Common myeloid progenitor, CD34-positive (primary cell): Measurements from ENCODE around the gene OR51V1.
A peak's percentile ranks its signal among the peaks of the same experiment; 100 is the strongest.

Experiments
- CTCF ChIA-PET: fragments of 350-600 bp; sonication (Branson Sonifier 250); formaldehyde crosslinking; loops from one replicate; lab custom pipeline; 2021; ENCODE audit warnings: antibody characterized with exemption; lab: Charles Lee
- POLR2A ChIA-PET: fragments of 350-600 bp; sonication (Branson Sonifier 250); formaldehyde crosslinking; loops from one replicate; lab custom pipeline; 2021; ENCODE audit warnings: antibody characterized with exemption; lab: Charles Lee
- DNase-seq, 3 donors: peaks; one replicate each; pipeline versions ENCODE4 v3.0.0 to v3.0.0-alpha.2; 2013
- H3K27ac ChIP-seq, 2 experiments: 1 replicate in 1 of 2; 2 replicates in 1 of 2; pipeline ENCODE4 v1.7.0; 2013; ENCODE audit warnings: inconsistent platforms in 2 of 2, low read length in 2 of 2, mild to moderate bottlenecking in 2 of 2, low read depth in 1 of 2, moderate library complexity in 1 of 2; ENCODE audit not compliant: severe bottlenecking in 2 of 2, insufficient read depth in 1 of 2, poor library complexity in 1 of 2
- H3K27me3 ChIP-seq, 5 experiments: replicated peaks in 2 of 5; 1 replicate in 3 of 5; 2 replicates in 2 of 5; pipeline versions ENCODE4 v1.6.1 to v1.7.0; 2013; ENCODE audit warnings: low read length in 4 of 5, mild to moderate bottlenecking in 2 of 5, moderate library complexity in 2 of 5, inconsistent platforms in 1 of 5; ENCODE audit not compliant: insufficient read depth in 5 of 5, control insufficient read depth in 4 of 5
- H3K36me3 ChIP-seq, 4 experiments: 1 replicate in 2 of 4; 2 replicates in 2 of 4; pipeline versions ENCODE4 v1.6.1 to v1.7.0; 2013; ENCODE audit warnings: low read length in 3 of 4, control low read depth in 1 of 4, mild to moderate bottlenecking in 1 of 4; ENCODE audit not compliant: control insufficient read depth in 4 of 4, insufficient read depth in 4 of 4
- H3K4me1 ChIP-seq, 4 experiments: 1 replicate in 3 of 4; 2 replicates in 1 of 4; pipeline versions ENCODE4 v1.6.1 to v1.7.1; 2013; ENCODE audit warnings: low read length in 3 of 4, mild to moderate bottlenecking in 3 of 4, control low read depth in 1 of 4, inconsistent platforms in 1 of 4, moderate library complexity in 1 of 4; ENCODE audit not compliant: control insufficient read depth in 4 of 4, insufficient read depth in 4 of 4; ENCODE audit errors: control extremely low read depth in 1 of 4
- H3K4me3 ChIP-seq, 7 experiments: 1 replicate in 4 of 7; 2 replicates in 3 of 7; pipeline versions ENCODE4 v1.5.1 to v1.7.0; 2013; ENCODE audit warnings: mild to moderate bottlenecking in 7 of 7, low read length in 6 of 7, moderate library complexity in 6 of 7, inconsistent platforms in 2 of 7, low read depth in 2 of 7, control low read depth in 1 of 7; ENCODE audit not compliant: insufficient read depth in 4 of 7, control insufficient read depth in 1 of 7; ENCODE audit errors: extremely low read depth in 1 of 7
- H3K9me3 ChIP-seq, 5 experiments: 1 replicate in 4 of 5; 2 replicates in 1 of 5; pipeline versions ENCODE4 v1.6.1 to v1.7.1; 2013; ENCODE audit warnings: low read length in 4 of 5, mild to moderate bottlenecking in 2 of 5, inconsistent platforms in 1 of 5, low read depth in 1 of 5, moderate library complexity in 1 of 5; ENCODE audit not compliant: control insufficient read depth in 4 of 5, insufficient read depth in 2 of 5; ENCODE audit errors: control extremely low read depth in 1 of 5
- WGBS: methylation state at CpG from one replicate; pipeline ENCODE4 v1.1.5; 2013; ENCODE audit not compliant: insufficient coverage; 5-methylcytosine and 5-hydroxymethylcytosine counted together

OR51V1 gene

GRCh38 chr11:5225480-5225871 lies 25.0 kb upstream of the OR51V1 start:
- Histone ChIP-seq H3K9me3 (peaks cover 0 to 4% (median 0%) of the 10 kb centered on the region in 5 experiments), H3K4me1 (peaks cover 0 to 11% (median 7%) of the 10 kb centered on the region in 4 experiments), H3K36me3 (no peaks in the 10 kb centered on the region), H3K4me3 (peak overlapping the region in 4 of 7 experiments; percentile 10 to 100 (median 36)), H3K27ac (no peak overlapping the region), H3K27me3 (peaks cover 0 to 13% (median 0%) of the 10 kb centered on the region in 5 experiments)
- ChIA-PET POLR2A (interaction anchor here (0.6 kb wide), 1 partner anchor 49 kb away, joined by 3 read pairs; no protein-coding TSS in a partner anchor), CTCF (interaction anchor here (0.9 to 1.1 kb wide), 5 partner anchors 11 to 23 kb away, joined by 3 read pairs; no protein-coding TSS in a partner anchor)
- 60% methylated on average over 1 of the region's 2 CpGs for WGBS
- DNase-seq, result peak in 1 of 3 donors; percentile 46

DNA sequence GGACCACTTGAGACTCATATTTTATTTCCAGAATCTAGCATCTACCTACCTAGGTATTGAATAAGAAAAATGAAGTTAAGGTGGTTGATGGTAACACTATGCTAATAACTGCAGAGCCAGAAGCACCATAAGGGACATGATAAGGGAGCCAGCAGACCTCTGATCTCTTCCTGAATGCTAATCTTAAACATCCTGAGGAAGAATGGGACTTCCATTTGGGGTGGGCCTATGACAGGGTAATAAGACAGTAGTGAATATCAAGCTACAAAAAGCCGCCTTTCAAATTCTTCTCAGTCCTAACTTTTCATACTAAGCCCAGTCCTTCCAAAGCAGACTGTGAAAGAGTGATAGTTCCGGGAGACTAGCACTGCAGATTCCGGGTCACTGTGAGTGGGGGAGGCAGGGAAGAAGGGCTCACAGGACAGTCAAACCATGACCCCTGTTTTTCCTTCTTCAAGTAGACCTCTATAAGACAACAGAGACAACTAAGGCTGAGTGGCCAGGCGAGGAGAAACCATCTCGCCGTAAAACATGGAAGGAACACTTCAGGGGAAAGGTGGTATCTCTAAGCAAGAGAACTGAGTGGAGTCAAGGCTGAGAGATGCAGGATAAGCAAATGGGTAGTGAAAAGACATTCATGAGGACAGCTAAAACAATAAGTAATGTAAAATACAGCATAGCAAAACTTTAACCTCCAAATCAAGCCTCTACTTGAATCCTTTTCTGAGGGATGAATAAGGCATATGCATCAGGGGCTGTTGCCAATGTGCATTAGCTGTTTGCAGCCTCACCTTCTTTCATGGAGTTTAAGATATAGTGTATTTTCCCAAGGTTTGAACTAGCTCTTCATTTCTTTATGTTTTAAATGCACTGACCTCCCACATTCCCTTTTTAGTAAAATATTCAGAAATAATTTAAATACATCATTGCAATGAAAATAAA lies 24.3 kb upstream of the OR51V1 start:
- WGBS, result no CpG with 5 or more reads among the region's 6 CpGs
- CTCF ChIA-PET, result interaction anchor here (0.9 to 1.1 kb wide), 5 partner anchors 10 to 23 kb away, joined by 3 read pairs; no protein-coding TSS in a partner anchor
- peaks cover 0 to 13% (median 0%) of the 10 kb centered on the region in 5 experiments for H3K27me3 ChIP-seq

DNA sequence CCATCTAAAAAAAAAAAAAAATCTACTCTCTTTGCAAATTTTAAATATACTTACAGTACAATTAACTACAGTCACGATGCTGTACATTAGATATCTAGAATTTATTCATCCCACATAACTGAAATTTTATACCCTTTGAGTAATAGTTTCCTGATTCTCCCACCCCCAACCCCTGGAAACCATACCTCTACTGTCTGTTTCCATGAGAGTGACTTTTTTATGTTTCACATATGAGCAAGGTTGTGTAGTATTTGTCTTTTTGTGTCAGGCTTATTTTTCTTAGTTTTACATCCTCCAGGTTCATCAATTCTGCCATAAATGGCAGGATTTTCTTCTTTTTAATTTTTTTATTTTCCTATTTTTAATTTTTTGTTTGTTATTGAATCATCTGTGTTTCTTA lies 23.2 kb upstream of the OR51V1 start:
- no peak for DNase-seq
- peaks cover 0 to 4% (median 0%) of the 10 kb centered on the region in 5 experiments for H3K9me3 ChIP-seq
- peaks cover 0 to 13% (median 0%) of the 10 kb centered on the region in 5 experiments for H3K27me3 ChIP-seq
- no peak overlapping the region for H3K4me3 ChIP-seq
- H3K27ac ChIP-seq, result no peak overlapping the region
- no peaks in the 10 kb centered on the region for H3K36me3 ChIP-seq
- POLR2A ChIA-PET, result no interaction called here
- peaks cover 0 to 11% (median 7%) of the 10 kb centered on the region in 4 experiments for H3K4me1 ChIP-seq
- WGBS, result 100% methylated on average over 1 of the region's 1 CpG
- CTCF ChIA-PET, result no interaction called here

More for the DNA sequence above, 24.3 kb upstream of the OR51V1 start:
- peak; percentile 23 to 45 (median 39) for DNase-seq
- H3K9me3 ChIP-seq, result peaks cover 0 to 4% (median 0%) of the 10 kb centered on the region in 5 experiments
- POLR2A ChIA-PET, result interaction anchor here (0.6 kb wide), 1 partner anchor 50 kb away, joined by 3 read pairs; no protein-coding TSS in a partner anchor
- peak overlapping the region in 1 of 2 experiments; percentile 39 for H3K27ac ChIP-seq
- peaks cover 0 to 11% (median 7%) of the 10 kb centered on the region in 4 experiments for H3K4me1 ChIP-seq
- H3K4me3 ChIP-seq, result peak overlapping the region in 4 of 7 experiments; percentile 15 to 100 (median 36)
- no peaks in the 10 kb centered on the region for H3K36me3 ChIP-seq

DNA sequence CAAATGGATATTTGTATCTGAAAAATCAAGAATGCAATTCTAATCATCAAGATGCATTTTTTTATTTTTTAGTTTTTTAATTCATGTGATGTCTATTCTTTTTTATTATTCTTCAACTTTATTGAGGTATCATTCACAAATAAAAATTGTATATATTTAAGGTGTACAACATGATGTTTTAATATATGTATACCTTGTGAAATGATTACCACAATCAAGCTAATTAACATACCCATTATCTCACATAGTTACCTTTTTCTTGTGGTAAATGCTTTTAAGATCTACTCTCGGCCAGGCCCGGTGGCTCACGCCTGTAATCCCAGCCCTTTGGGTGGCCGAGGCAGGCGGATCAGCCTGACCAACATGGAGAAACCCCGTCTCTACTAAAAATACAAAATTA lies 22.7 kb upstream of the OR51V1 start:
- Histone ChIP-seq H3K36me3 (no peaks in the 10 kb centered on the region), H3K27me3 (peaks cover 0 to 13% (median 0%) of the 10 kb centered on the region in 5 experiments), H3K9me3 (peaks cover 0 to 4% (median 0%) of the 10 kb centered on the region in 5 experiments), H3K4me1 (peaks cover 0 to 11% (median 7%) of the 10 kb centered on the region in 4 experiments), H3K4me3 (no peak overlapping the region), H3K27ac (no peak overlapping the region)
- ChIA-PET CTCF (no interaction called here), POLR2A (no interaction called here)
- no peak for DNase-seq
- 100% methylated on average over 4 of the region's 6 CpGs for WGBS

DNA sequence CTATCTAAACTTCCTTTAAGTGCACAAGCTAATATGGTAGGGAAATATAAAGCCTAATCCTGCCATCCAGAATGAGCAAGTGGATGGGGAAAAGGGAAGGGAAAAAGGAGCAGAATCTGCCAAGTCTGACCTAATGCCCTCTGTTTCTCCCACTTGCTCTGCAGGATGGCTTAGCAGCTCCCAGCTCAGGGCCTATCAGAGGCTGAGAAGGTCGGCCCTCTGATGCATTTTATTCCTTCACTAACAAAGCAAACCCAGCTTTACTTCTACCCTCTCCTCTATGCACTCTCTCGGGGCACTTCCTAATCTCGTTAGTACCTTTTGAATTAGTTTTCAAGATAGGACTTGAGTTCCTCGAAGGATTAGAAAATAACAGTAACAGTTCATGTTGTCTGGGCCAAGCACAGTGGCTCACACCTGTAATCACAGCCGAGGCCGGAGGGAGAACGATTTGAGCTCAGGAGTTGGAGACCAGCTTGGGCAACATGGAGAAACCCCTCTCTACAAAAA lies 9.9 kb upstream of the OR51V1 start:
- Histone ChIP-seq H3K4me1 (no peaks in the 10 kb centered on the region), H3K27me3 (no peaks in the 10 kb centered on the region), H3K4me3 (no peak overlapping the region), H3K27ac (no peak overlapping the region), H3K9me3 (no peaks in the 10 kb centered on the region), H3K36me3 (no peaks in the 10 kb centered on the region)
- 60% methylated on average over 3 of the region's 7 CpGs for WGBS
- DNase-seq, result no peak
- ChIA-PET POLR2A (no interaction called here), CTCF (interaction anchor here (0.7 to 1.3 kb wide), 6 partner anchors 10 to 172 kb away, joined by 3 to 4 read pairs (median 3); no protein-coding TSS in a partner anchor)

DNA sequence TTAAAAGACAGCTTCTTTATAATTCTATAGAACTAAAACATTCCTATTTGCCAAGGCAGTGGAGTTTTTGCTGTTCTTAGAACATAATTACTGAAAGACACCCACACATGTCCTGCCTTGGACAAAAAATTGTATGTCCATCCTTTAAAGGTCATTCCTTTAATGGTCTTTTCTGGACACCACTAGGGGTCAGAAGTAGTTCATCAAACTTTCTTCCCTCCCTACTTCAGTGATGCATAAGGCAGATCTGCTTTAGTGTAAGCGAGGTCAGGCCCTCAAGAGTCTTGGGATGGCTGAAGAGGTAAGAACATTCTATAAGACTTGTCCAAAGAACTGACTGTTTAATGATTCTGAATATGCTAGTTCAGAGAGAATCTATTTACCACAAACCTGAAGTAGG lies 4.3 kb upstream of the OR51V1 start:
- DNase-seq, result peak; percentile 57 to 61 (median 57)
- no peak overlapping the region for H3K4me3 ChIP-seq
- WGBS, result no CpG with 5 or more reads among the region's 1 CpG
- H3K36me3 ChIP-seq, result no peaks in the 10 kb centered on the region
- no peak overlapping the region for H3K27ac ChIP-seq
- ChIA-PET POLR2A (no interaction called here), CTCF (interaction anchor here (1.3 to 8.5 kb wide), 4 partner anchors 9 to 568 kb away, joined by 3 to 67 read pairs (median 4); partner anchors contain the start of gene OR51D1)
- H3K9me3 ChIP-seq, result no peaks in the 10 kb centered on the region
- no peaks in the 10 kb centered on the region for H3K27me3 ChIP-seq
- no peaks in the 10 kb centered on the region for H3K4me1 ChIP-seq
